ENCODE data around the gene CIROP.
A peak's percentile ranks its signal among the peaks of the same experiment; 100 is the strongest.

The CIROP gene

GRCh38 chr14:23130871-23131270 lies 26.1 kb upstream of the CIROP start:
- no peak for DNase-seq

DNA sequence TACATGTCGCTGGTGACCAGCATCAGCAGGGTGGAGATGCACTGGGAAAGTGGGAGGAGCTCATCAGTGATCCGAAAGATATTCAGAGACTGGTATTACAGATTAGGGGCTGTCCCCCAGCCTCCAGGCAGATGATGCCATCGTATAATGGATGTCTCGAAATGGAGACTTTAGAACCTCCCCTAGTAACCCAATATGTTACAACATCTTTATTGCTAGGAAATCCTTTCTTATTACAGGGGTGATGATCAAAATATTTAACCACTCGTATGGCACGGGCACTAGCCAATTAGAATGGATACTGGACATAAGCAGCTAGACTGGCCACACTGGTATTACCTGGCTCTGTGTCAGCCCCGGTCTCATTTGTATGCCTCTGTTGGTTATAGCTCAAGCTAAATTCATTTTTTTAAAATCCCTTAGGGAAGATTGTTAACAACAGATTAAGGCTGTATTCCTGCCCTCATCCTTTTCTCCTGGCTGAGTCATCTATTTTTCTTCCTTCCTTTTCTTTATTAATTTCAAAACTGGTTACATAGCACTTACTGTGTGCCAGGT lies 25.0 kb upstream of the CIROP start:
- DNase-seq = no peak

DNA sequence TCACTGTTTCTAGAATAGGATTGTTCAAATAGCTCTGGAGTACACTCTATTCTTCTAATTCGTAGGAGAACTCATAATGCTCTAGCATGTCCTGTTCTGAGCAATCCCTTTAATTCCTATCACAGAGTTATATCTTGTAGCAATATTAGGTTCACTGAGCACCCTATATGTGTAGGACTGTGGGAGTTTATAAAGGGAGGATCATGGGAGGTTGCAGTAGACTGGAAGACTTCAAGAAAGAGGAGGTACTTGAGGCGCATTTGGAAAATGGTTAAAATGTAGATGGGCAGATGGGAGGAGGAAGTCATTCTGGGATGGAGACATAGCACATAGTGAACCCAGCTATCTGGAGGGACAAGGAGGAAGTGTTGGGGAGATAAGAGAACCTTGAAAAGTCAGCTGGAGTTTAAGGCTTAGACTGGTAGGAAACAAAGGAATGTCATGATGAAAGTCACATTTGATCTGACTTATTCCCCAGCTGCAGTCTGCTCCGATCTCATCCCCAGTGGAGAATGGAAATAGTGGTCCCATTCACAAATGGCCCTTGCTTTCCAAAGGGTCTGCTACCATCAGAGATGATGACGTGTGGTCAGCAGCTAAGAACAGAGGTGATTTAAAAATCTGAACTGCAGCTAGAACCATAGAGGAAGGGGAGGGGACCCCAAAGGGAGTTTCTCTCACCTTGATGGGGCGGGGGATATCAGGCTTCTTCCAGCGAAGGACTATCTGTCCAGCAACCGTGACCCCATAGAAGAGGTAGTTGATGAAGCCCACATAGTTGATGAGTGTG lies 24.4 kb upstream of the CIROP start:
- DNase-seq = no peak

DNA sequence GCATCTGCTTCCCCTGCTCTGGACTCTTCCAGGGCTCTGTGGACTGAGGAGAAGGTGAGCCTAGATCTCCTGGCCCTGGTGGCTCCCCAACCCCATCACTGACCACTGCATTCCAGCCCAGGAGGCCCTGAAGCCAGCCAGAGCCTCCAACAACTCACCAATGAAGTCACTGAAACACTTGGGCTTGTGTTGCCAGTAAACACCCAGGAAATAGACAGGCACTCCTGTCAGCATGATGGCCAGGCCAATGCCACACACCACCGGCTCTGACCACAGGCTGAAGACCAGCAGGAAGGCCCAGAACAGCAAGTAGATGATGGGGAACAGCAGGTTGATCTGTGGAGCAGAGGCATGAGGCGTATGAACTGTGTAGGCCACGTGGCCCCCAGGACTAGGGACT lies 23.1 kb upstream of the CIROP start:
- no peak for DNase-seq

GRCh38 chr14:23126548-23127278 lies 21.9 kb upstream of the CIROP start:
- DNase-seq = no peak

- DNase-seq = no peak
Measured at GRCh38 chr14:23125933-23126524, 21.2 kb upstream of the CIROP start.

DNA sequence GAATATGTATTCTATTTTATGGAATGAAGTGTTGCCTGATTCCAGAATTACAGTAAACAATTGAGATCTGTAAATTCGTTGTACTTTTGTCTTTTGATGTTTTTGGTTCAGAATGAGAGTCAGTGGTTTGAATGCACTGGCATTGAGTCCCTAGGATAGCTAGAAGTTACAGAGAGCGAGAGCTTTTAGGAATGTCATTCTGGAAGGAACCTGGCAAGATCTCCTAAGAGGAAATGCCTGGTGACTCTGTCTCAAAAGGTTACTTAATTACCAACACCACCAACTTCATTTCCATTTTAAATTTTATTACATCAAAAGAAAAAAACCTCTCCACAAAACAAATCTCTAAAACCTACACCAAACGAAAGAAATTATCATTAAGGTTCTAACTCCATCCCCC lies 20.2 kb upstream of the CIROP start:
- no peak for DNase-seq

DNA sequence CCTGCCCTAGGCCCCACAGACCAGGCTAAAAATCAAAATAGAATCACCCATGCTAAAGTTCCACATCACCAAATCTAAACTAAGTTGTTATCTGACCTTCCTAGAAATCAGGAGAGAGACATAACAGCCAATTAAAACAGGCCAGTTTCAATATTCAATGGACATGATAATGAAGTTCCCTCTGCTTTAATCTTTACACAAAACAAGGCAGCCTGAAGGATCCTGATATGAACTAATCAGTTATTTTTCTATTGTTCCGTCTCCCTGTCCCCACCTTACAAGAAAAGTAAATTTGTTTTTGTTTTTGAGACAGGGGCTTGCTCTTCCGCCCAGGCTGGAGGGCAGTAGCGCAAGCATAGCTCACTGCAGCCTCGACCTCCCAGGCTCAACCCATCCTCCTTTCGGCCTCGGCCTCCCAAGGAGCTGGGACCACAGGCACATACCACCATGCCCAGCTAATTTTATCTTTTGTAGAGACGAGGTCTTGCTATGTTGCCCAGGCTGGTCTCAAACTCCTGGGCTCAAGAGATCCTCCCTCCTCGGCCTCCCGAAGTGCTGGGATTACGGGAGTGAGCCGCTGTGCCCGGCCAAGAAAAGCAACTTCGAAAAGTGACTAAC lies 19.7 kb upstream of the CIROP start:
- no peak for DNase-seq

GRCh38 chr14:23123419-23123818 lies 18.6 kb upstream of the CIROP start:
- no peak for DNase-seq

GRCh38 chr14:23122086-23122485 lies 17.3 kb upstream of the CIROP start:
- DNase-seq = no peak

GRCh38 chr14:23121361-23121771 lies 16.6 kb upstream of the CIROP start:
- peak; percentile 69 for DNase-seq

- DNase-seq = peak; percentile 94
Measured at GRCh38 chr14:23120541-23121251, 15.9 kb upstream of the CIROP start.

GRCh38 chr14:23119363-23120327 lies 14.9 kb upstream of the CIROP start:
- peak; percentile 69 for DNase-seq

GRCh38 chr14:23118506-23119362 lies 13.9 kb upstream of the CIROP start, which contains the start of gene CEBPE:
Gene CEBPE (minus strand): TSS chr14:23119255. CDS start chr14:23119091, 164 bp downstream.
- DNase-seq = peak; percentile 62

- DNase-seq = no peak
Measured at GRCh38 chr14:23117371-23118020, 12.7 kb upstream of the CIROP start.

DNA sequence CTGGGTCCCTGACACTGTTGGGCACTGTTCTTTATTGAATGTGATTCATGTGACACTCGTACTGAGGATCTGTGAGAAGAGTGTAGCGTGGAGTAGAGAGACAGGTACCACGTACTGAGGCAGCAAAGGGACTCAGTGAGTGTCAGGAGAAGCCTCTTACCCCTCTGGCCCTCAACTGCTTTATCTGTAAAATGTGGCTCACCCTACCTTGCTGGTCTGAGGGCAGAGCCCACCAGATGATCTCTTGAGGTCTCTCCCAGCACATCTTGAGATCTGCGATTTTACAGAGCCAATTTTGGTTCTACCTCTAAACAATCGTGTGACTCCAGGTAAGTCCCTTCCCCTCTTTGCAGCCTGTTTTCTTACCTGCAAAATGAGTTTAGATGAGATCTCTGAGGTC lies 11.1 kb upstream of the CIROP start:
- DNase-seq = no peak

DNA sequence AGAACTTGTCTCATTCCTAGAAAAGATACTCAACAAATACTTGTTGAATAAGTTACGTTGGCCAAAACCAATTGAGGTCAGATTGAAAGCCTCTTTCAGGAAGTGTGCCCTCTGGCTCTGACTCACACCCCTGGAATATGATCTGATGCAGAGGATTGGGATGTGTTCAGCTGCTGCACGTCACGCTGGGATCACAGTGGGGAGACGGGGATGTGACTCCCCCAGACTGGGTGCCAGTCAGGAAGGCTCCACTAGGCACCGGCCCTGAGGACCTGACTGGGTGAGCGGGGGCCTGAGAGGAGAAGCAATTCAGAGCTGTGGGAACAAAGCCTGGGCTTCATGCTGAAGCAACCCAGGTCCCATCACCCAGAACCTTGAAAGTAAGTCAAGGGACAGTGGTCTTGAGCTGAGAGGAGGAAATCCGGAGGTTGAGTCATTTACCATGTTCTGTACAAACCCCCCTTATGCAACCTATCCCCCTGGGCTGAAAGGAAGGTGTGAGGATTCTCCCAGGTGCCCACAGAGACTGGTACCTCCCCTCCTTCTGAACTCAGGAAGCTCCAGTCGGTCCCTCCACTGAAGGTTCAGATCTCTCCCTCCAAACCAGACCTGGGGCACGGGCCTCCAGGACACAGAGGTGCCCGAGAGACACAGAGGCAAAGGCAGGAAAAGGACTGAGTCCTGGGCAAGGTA lies 10.4 kb upstream of the CIROP start:
- peak; percentile 93 for DNase-seq

- DNase-seq = no peak
Measured at GRCh38 chr14:23114669-23115038, 9.9 kb upstream of the CIROP start.

DNA sequence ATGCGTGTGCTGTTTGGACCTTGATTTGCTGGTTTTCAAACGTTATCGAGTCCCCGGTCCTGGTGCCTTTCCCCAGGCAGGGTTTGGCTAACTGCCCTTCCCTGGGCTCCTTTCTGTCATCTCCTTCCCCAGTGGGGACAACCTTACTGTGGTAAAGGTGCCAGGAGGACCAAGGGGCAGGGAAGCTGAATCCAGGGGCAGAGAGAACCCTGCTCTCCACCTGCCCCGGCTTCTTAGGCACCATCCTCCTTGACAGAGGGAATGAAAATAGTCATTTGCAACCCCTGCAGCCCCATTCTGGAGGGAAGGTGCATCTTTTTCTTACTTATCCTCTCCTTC lies 9.3 kb upstream of the CIROP start:
- no peak for DNase-seq

Data from suppressor macrophage treated with lipopolysaccharide for 4 hours (primary cell).